NCI-H2171 treated with DMSO at 0.1 percent for 48 hours (cell line): Measurements from ENCODE around the gene MCOLN2.
A peak's percentile ranks its signal among the peaks of the same experiment; 100 is the strongest.
"Not testable (repeated sequence)": the region's sequence is repeated elsewhere in the genome, so short reads cannot be mapped to it uniquely, and the experiment has no call there.

Source experiments
- DNase-seq: peaks from one replicate; lab custom pipeline; 2025; lab: John Stamatoyannopoulos, UW

MCOLN2 gene

GRCh38 chr1:84996846-84997666 lies at the start of gene MCOLN2:
Gene MCOLN2 (minus strand): TSS chr1:84997113. CDS start chr1:84996872, 241 bp downstream.
- peak; percentile 37 for DNase-seq

DNA sequence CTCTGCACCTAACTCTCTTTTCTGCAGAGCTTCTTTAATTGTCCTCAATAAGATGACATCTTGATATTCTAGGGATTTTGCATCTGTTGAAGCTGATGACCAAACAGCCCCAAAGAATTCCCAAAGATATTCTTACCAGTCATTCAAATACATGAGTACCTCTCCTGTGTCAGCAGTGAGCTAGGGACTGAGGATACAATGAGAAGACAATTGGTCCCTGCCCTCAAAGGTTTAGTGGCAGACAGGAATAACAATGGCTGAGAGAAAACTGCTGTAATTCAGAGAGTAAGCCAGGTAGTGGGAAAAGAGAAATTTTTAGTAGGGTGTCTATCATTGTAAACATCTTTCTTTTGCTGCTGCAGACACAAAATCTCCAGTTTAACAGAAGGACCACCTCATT lies 45.5 kb upstream of the MCOLN2 start:
- DNase-seq: no peak

GRCh38 chr1:85041793-85042192 lies 44.9 kb upstream of the MCOLN2 start:
- DNase-seq: no peak

DNA sequence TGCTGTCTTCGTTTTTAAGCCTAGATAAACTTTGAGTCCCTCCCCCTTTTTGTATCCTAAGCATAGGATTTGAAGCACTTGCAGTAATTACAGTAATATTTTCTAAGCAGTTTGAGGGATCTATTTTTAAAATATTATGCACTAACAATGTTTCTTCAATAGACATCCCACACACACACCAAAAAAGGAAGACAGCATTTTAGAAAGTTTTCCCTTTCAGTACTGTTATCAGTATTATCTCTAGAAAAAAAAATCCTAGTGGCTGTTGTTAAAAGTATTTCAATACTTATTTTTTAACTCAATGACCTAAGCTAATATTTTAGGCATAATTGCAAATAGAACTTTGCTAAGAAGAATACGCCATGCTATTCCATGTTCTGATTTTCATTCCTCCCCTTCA lies 36.3 kb upstream of the MCOLN2 start:
- no peak for DNase-seq

DNA sequence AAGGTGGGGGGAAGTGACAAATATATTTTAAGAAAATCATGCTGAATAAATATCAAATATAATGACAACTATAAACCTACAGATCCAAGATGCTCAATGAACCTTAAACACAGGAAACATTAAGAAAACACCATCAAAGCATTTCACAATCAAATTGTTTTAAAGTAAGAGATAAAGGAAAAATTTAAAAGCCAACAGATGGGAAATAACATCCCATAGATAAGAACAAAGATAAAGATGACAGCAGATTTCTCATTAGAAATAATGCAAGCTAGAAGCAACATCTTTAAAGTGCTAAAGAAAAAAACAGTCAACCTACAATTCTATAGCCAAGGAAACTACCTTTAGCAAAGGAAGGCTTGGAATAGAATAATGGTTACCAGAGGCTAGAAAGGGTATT lies 33.6 kb upstream of the MCOLN2 start:
- DNase-seq: no peak

DNA sequence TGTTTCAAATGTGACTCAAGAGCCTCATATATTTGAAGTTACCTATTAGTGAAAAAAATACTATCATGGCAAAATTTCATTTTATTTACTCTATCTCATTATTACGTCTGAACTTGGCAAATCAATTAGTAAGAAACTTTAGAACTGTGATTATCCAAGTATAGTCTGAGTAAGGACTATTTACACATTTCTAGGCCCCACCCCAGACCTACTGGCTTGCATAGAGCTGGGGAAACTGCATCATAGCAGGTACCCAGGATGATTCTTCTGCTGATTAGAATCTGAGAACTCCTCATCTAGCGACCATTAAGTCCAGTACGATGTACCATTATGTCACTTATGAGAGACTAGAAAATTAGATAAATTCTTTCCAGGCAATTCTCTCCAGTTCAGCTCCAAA lies 31.2 kb upstream of the MCOLN2 start:
- DNase-seq: no peak

DNA sequence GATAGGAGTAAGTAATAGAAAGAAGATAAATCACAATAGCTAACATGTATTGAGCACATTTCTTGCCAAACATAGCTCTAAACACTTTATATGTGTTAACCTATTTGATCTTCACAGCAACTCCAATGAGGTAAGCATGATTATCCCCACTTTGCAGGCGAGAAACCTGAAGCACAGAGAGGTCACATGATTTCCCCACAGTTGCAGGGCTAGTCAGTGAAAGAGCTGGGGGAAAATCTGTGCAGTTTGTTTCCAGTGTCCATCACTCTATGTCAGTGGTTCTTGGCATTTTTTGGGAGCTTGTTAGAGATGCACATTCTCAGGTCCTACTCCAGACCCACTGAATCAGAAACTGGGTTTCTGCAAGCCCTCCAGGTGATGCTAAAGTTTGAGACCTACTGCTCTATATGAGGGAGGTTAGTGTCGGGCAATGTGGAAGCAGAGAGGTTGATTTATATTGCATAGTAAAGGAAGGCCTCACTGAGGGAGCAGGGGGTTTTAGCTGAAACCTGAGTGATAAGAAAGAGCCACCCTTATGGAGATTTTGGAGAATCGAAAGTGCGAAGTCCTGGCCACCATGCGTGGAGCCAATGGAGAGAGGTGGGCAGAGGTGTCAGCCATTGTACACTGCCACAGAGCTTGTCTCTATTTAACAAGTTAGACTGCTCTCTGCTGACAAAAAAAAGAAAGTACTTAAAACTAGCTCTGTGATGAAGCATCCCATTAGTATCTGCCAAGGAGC lies 30.5 kb upstream of the MCOLN2 start:
- no peak for DNase-seq

- no peak for DNase-seq
These were observed 29.0 kb upstream of the MCOLN2 start for GRCh38 chr1:85025940-85026339.

- no peak for DNase-seq
These were observed 27.8 kb upstream of the MCOLN2 start for GRCh38 chr1:85024736-85025135.

DNA sequence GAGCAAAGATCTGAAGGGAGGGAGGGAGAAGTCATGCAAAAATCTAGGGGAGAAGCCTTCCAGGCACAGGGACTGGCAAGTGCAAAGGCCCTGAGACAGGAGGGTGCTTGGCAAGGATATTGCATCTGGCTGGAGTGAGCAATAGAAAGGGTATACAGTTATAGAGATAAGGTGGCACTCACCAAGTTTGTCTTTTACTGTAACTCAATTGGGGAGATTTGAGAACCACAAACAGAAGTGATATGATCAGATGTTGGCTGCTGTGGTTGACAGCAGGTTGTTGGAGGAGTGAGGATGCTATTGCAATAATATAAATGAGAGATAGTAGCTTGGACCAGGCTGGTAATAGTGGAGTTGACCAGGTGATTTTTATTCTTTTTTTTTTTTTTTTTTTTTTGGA lies 25.8 kb upstream of the MCOLN2 start:
- no peak for DNase-seq

DNA sequence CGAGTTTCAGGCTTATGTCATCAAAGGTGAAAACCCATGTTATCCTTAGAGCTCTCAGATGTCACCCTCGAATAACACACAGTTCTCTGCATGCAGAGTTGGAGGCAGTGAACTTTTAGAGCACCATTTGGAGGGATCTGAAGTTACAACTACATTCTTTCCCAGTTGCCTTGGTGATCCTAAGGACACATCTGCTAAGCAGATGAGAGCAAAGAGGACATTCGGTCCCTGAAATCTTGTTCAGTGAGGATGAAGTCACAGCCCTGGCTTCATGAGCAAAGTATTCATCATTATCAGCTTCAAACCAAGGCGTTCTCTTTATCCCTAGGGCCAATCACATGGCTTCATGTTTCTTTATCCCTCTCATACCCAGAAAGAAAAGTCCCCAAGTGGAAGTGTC lies 23.1 kb upstream of the MCOLN2 start:
- DNase-seq: no peak

- DNase-seq: no peak
These were observed 18.9 kb upstream of the MCOLN2 start for GRCh38 chr1:85015826-85016225.

- DNase-seq: not testable (repeated sequence)
These were observed 8.7 kb upstream of the MCOLN2 start for GRCh38 chr1:85005641-85006040.

GRCh38 chr1:85001742-85002141 lies 4.8 kb upstream of the MCOLN2 start:
- no peak for DNase-seq

GRCh38 chr1:84998642-84999280 lies 1.8 kb upstream of the MCOLN2 start:
- no peak for DNase-seq

- DNase-seq: no peak
These were observed 1.0 kb upstream of the MCOLN2 start for GRCh38 chr1:84997667-84998600.

- DNase-seq: no peak
These were observed 1.2 kb downstream of the MCOLN2 start for GRCh38 chr1:84995484-84996334.

- no peak for DNase-seq
These were observed 5.6 kb downstream of the MCOLN2 start for GRCh38 chr1:84991097-84991920.

DNA sequence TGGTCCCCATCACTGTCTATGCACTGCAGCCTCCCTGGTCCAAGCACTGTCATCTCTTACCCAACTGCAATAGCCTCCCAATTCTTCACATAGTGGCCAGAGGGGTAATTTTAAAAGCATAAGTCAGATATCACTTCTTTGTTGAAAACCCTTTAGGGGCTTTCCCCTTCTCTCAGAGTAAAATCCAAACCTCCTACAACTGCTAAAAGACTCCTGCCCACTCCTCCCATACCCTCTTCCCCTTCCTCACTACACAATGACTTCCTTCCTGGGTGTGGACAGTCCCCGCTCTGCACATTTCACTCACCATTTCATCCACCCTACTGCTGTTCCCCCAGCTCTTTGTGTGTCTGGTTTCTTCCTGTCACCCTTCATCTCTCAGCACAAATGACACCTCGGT lies 8.3 kb downstream of the MCOLN2 start:
- no peak for DNase-seq

GRCh38 chr1:84986561-84986960 lies 10.4 kb downstream of the MCOLN2 start:
- DNase-seq: not testable (repeated sequence)
